ENCODE measurements around the gene CCDC92.

Gene CCDC92

GRCh38 chr12:123910057-123910456 lies 62.6 kb downstream of the CCDC92 start:
- no peak for DNase-seq (ENCODE audit: low spot score)

- no peak for DNase-seq (ENCODE audit: low spot score)
Measured at GRCh38 chr12:123908884-123909725, 63.5 kb downstream of the CCDC92 start.

GRCh38 chr12:123907726-123908476 lies 64.7 kb downstream of the CCDC92 start:
- no peak for DNase-seq (ENCODE audit: low spot score)

DNA sequence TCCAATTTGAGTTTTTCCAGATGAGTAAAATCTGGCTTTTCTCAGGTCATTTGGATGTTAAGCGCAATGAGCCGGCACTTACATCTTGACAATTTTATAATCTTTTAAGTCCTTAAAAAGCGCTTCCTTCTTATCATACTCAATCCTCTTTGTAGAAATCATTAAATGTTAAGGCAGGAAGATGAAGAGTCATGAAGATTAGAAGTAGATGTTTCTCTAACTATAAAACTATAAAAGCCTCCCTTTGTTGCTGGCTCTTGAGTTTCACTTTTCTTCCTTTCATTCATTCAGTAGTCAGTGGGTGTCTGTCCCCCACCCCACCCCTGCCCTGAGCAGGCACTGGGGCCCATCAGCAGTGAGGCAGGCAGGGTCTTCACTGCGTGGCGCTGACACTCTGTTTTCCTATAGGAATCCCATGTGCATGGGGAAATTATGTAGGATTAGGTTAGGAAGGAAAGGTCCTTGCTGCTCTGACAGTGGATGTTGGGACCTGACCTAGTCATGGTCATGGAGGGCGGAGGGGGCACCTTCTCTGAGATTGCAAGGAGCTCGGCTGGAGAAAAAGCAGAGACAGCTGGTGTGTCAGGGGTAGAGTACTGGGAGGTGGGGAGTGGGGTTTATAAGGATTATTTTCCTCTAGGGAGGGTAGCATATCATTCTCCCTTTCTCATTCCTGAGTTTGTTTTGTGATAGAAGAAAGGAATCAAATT lies 65.8 kb downstream of the CCDC92 start:
- DNase-seq (ENCODE audit: low spot score) = no peak

DNA sequence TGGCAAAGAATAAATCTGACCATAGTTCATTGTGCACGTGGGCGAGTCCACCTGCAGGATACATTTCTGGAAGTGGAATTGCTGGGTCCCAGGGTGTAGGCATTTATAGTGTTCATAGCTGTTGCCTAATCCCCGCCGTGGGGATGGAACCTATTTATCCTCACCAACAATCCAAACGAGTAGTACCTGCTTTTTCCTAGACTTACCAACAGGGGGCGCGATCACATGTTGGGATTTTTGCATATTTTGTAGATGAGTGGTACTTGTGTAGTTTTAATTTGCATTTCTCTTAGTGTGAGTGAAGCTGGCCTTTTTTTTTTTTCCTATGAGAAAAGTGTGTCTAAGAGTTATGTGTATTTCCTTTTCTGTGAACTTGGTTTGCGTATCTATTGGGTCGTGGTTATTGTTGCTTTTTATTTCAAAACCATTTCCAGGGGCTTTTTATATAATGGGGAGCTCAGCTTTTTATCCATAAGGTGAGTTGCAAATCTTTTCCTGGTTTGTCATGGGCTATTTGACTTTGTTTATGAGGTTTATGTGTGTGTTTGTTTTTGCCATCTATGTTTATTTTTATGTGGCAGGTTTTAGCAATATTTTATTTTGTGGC lies 67.2 kb downstream of the CCDC92 start:
- DNase-seq (ENCODE audit: low spot score) = no peak

- no peak for DNase-seq (ENCODE audit: low spot score)
Measured at GRCh38 chr12:123903301-123904065, 69.1 kb downstream of the CCDC92 start.

DNA sequence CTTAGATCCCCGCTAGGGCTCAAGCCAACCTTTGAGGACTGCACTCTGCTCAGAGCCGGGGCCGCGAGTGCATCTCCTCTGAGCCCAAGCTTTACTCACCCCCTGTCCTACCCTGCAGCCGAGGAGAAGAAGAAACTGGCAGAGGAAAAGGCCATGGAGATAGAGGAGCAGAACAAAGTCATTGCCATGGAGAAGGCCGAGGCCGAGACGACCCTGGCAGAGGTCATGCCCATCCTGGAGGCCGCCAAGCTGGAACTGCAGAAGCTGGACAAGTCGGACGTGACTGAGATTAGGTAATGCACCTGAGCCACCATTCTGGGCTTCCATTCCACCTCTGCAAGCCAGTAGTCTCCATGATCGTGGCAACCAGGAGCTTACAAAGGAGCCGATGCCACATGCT lies 69.8 kb downstream of the CCDC92 start:
- no peak for DNase-seq (ENCODE audit: low spot score)

DNA sequence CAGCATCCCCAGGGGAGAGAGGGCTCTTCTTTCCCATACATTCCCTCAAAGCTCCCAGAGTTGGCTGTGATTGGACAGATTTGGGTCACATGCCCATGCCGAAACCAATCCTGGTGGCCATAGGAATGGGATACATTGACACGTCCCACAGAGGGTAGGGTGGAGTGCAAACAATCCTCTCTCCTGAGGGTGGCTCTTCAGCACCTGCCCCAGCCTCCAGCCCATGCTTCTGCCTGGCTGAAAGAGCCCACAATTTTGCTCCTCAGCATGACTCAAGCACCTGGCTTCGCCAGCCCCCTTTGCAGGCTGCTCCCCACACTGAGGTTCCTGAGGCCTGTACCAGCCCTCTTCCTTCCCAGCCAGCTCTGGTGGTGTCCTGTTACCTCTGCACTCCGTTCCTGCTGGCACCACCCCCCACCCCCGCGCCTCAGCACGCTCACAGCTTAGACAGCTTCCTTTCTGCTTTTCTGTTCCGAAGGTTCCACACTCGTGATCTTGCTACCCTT lies 71.7 kb downstream of the CCDC92 start:
- DNase-seq (ENCODE audit: low spot score) = peak; percentile 71

GRCh38 chr12:123899368-123899767 lies 73.3 kb downstream of the CCDC92 start:
- DNase-seq (ENCODE audit: low spot score) = no peak

- no peak for DNase-seq (ENCODE audit: low spot score)
Measured at GRCh38 chr12:123898673-123899072, 74.0 kb downstream of the CCDC92 start.

- DNase-seq (ENCODE audit: low spot score) = no peak
Measured at GRCh38 chr12:123897221-123897620, 75.4 kb downstream of the CCDC92 start.

DNA sequence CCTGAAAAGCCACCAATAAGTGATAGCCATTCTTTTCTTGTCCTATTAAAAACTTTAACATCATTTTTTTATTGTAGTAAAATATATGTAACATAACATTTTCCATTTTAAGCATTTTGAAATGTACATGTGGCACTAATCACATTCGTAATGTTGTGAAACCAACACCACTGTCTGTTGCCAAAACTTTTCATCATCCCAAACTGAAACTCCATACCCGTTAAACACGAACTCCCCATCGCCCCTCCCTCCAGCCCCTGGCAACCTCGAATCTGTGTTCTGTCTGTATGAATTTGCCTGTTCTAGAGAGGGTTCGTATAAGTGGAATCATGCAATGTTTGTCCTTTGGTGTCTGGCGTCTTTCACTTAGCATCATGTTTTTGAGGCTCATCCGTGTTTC lies 75.9 kb downstream of the CCDC92 start:
- DNase-seq (ENCODE audit: low spot score) = no peak

- no peak for DNase-seq (ENCODE audit: low spot score)
Measured at GRCh38 chr12:123895451-123895850, 77.2 kb downstream of the CCDC92 start.

DNA sequence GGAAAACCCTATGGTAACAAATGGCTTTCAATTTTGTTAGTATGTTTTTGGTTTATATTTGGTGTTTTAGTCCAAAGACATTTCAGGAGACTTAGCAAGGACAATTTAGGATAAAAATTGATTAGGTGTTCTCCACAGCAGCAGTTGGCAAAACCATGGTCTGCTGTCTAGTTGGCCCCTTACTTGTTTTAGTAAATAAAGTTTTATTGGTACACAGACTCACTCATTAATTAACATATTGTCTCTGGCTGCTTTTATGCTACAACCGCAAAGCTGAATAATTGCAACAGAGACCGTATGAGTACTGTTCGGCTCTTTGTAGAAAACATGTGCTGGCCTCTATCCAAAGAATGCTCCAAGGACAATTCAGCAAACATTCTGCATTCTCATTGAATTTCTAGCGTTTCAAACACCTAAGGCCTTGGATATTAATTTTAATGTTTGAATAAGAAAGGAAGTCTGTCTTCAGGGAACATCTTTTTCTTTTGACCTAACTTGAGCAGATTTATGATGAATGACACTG lies 77.7 kb downstream of the CCDC92 start:
- DNase-seq (ENCODE audit: low spot score) = no peak

DNA sequence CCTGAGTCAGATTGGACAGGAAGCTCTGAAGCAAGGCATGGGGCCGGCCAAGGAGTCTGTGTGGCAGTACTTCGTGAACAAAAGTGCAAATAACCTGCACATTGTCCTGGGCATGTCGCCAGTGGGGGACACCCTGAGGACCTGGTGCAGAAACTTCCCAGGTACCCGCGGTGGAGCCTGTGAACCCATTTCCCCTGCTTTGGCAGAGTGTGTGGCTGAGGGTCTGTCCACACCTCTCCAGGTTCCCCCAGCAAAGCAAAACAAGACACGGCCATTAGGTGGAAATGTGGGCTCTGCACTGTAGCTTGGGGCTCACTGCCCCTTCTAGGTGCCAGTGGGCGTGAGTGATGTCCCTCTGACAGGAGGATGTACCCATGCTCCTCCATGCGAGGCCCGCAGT lies 79.4 kb downstream of the CCDC92 start:
- no peak for DNase-seq (ENCODE audit: low spot score)

DNA sequence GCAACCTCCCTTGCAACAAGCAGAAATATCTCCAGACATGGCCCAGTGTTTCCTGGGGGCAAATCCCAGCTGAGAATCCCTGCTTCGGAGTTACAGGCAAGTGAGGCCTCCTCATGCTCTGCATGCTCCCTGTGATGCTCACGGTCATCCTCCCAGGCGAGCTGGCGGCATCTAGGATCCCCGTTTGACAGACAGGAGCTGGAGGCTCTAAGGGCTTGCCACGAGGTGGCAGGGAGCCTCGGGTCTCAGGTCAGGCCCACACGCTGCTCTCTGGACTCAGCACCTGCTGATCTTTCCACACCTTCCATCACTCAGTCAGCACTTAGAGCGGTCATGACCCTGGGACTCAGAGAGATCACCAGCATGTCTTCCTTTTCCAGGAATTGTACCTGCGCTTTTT lies 79.8 kb downstream of the CCDC92 start:
- DNase-seq (ENCODE audit: low spot score) = no peak

- no peak for DNase-seq (ENCODE audit: low spot score)
Measured at GRCh38 chr12:123892180-123892559, 80.5 kb downstream of the CCDC92 start.

DNA sequence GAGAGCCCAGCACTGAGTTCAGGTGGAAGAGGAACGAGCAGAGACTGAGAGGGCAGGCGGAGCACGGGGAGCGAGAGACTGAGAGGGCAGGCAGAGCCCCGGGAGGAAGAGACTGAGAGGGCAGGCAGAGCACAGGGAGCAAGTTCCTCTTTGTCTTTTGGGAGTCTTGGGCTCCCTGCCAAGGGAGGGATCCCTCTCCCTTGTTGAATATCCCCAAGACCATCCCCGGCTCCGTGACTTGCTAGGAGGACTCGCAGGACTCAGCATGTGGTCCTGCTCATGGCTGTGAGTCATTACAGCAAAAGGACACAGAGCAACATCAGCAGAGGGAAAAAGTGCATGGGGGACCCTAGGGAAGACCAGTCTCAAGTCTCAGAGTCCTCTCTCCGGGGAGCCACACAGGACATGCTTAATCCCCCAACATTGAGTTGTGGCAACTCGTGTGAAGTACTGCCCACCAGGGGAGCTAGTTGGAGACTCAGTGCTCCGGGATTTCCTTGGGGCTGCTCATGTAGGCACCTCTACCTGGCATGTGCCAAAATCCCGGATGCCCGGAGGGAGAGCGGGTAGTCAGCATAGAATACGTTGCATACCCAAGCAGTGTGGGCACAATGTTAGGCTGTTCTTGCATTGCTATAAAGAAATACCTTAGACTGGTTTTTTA lies 81.0 kb downstream of the CCDC92 start:
- no peak for DNase-seq (ENCODE audit: low spot score)

- no peak for DNase-seq (ENCODE audit: low spot score)
Measured at GRCh38 chr12:123891011-123891410, 81.6 kb downstream of the CCDC92 start.

DNA sequence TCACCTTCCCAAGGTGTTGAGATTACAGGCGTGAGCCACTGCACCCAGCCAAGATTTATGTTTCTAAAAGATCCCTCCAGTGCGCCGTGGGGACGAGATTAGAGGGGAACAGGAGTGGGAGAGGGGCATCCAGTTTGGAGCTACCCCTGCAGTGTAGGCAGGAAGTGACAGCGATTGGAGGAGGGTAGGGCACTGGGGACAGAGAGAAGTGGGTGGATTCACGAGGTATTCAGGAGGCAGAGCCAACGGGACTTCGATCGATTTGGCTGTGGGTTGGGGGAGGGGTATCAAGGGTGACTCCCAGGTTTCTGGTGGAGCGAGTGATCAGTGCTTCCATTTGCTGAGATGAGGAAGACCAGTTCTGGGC lies 82.1 kb downstream of the CCDC92 start:
- no peak for DNase-seq (ENCODE audit: low spot score)
